Loucy (cell line): ENCODE measurements around the gene ADM5.

Source experiments
- H2AFZ ChIP-seq: fragments of 200-600 bp; sonication (generic); 2 replicates; pipeline ENCODE4 v1.6.0; 2016; ENCODE audit warnings: antibody characterized with exemption, mild to moderate bottlenecking, low read length, moderate library complexity
- H3F3A ChIP-seq: fragments of 200-600 bp; 2 replicates; pipeline ENCODE4 v1.6.0; 2016; ENCODE audit warnings: antibody characterized with exemption, low read depth, mild to moderate bottlenecking
- H3K27me3 ChIP-seq: fragments of 200-600 bp; sonication (generic); 2 replicates; pipeline ENCODE4 v1.6.1; 2014; ENCODE audit warnings: low read length, mild to moderate bottlenecking; ENCODE audit not compliant: insufficient read depth, poor library complexity, severe bottlenecking
- H3K36me3 ChIP-seq: fragments of 200-600 bp; sonication (generic); 2 replicates; pipeline ENCODE4 v1.6.1; 2016; ENCODE audit warnings: low read length; ENCODE audit not compliant: insufficient read depth
- H3K4me1 ChIP-seq: fragments of 200-600 bp; sonication (generic); 2 replicates; pipeline ENCODE4 v1.5.1; 2014; ENCODE audit warnings: low read length, mild to moderate bottlenecking; ENCODE audit not compliant: insufficient read depth, poor library complexity, severe bottlenecking
- H3K4me2 ChIP-seq: fragments of 200-600 bp; sonication (generic); 2 replicates; pipeline ENCODE4 v1.6.0; 2014; ENCODE audit warnings: antibody characterized with exemption, low read length, low read depth, mild to moderate bottlenecking; ENCODE audit not compliant: poor library complexity, severe bottlenecking
- H3K4me3 ChIP-seq: fragments of 200-600 bp; sonication (generic); 2 replicates; pipeline ENCODE4 v1.5.1; 2014; ENCODE audit warnings: low read length, mild to moderate bottlenecking, mixed read lengths; ENCODE audit not compliant: poor library complexity, severe bottlenecking
- H3K79me2 ChIP-seq: fragments of 200-600 bp; sonication (generic); 2 replicates; pipeline ENCODE4 v1.6.1; 2014; ENCODE audit warnings: low read length; ENCODE audit not compliant: insufficient read depth
- H3K9ac ChIP-seq: fragments of 200-600 bp; sonication (generic); 2 replicates; pipeline ENCODE4 v1.6.0; 2014; ENCODE audit warnings: mild to moderate bottlenecking, low read depth, low read length, moderate library complexity; ENCODE audit not compliant: poor library complexity, severe bottlenecking
- H3K9me2 ChIP-seq: fragments of 200-600 bp; sonication (generic); replicated peaks from 2 replicates; pipeline ENCODE4 v1.6.1; 2016; ENCODE audit warnings: low read depth, low read length, mixed read lengths
- H3K9me3 ChIP-seq: fragments of 200-600 bp; sonication (generic); 2 replicates; pipeline ENCODE4 v1.6.1; 2014; ENCODE audit warnings: mild to moderate bottlenecking, antibody characterized with exemption, low read length, low read depth; ENCODE audit not compliant: insufficient read depth
- H4K20me1 ChIP-seq: fragments of 200-600 bp; sonication (generic); 2 replicates; pipeline ENCODE4 v1.6.0; 2014; ENCODE audit warnings: antibody characterized with exemption, low read length, mild to moderate bottlenecking; ENCODE audit not compliant: insufficient read depth, poor library complexity, severe bottlenecking
- CTCF ChIP-seq: fragments of 200-600 bp; sonication (generic); conservative IDR thresholded peaks from 2 replicates; pipeline ENCODE4 v1.5.1; 2014; ENCODE audit warnings: mild to moderate bottlenecking, antibody characterized with exemption, low read length
- EZH2phosphoT487 ChIP-seq: fragments of 200-600 bp; IDR thresholded peaks from 2 replicates; pipeline ENCODE4 v1.6.1; 2018; ENCODE audit warnings: antibody characterized with exemption, mild to moderate bottlenecking, moderate library complexity, borderline replicate concordance

Gene ADM5

DNA sequence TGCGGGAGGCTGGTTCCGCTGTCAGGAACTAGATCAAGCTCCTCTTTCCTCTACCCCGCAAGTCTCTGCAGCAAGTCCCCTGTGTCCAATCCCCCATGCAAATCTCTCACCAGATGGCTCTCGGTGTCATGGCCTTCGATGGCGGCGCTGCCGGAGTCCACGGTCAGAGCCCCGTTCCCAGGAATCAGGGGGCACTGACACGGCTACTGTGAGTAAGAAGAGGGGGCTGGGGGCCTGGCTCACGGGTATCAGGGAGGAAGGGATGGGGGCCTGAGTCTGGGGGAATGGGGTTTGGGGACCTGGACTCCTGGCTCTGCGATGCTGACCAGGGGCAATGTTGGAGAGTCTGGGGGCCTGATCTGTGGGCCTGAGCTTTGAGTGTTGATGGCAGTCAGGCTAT lies 43.4 kb upstream of the ADM5 start:
- TF ChIP-seq CTCF (no peak), EZH2phosphoT487 (no peak)
- Histone ChIP-seq H3K79me2 (peaks cover 42% of the 10 kb centered on the region), H2AFZ (no peak overlapping the region), H3K4me3 (no peak overlapping the region), H3K9me3 (no peaks in the 10 kb centered on the region), H3K36me3 (peaks cover 9% of the 10 kb centered on the region; the same call in 1 of the 2 replicates), H3K27me3 (no peaks in the 10 kb centered on the region), H3K9ac (no peak overlapping the region), H3F3A (no peaks in the 10 kb centered on the region), H4K20me1 (peaks cover 21% of the 10 kb centered on the region), H3K4me1 (peaks cover 18% of the 10 kb centered on the region), H3K4me2 (no peak overlapping the region), H3K9me2 (no peaks in the 10 kb centered on the region)

DNA sequence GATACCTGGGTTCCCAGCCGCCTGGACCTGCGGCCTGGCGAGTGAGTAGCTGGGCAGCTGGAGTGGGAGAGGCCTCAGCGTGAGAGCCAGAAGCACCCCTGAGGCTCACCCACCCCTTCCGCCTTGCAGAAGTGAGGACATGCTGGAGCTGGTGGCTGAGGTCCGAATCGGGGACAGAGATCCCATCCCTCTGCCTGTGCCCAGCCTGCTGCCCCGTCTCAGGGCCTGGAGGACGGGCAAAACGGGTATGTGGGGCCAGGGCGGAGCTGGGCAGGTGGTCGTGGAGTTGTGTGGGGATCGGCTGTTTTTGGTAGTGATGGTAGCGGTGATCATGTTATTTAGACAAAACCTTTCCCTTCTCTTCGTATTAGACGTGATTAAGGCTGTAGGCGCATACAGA lies 42.8 kb upstream of the ADM5 start:
- peaks cover 9% of the 10 kb centered on the region; the same call in 1 of the 2 replicates for H3K36me3 ChIP-seq
- H3K4me1 ChIP-seq: peaks cover 18% of the 10 kb centered on the region
- peaks cover 21% of the 10 kb centered on the region for H4K20me1 ChIP-seq
- no peak overlapping the region for H3K4me3 ChIP-seq
- no peak overlapping the region for H3K9ac ChIP-seq
- H3K4me2 ChIP-seq: no peak overlapping the region
- no peaks in the 10 kb centered on the region for H3K9me3 ChIP-seq
- H2AFZ ChIP-seq: no peak overlapping the region
- H3K9me2 ChIP-seq: no peaks in the 10 kb centered on the region
- TF ChIP-seq CTCF: no peak
- TF ChIP-seq EZH2phosphoT487: no peak
- no peaks in the 10 kb centered on the region for H3F3A ChIP-seq
- peaks cover 42% of the 10 kb centered on the region for H3K79me2 ChIP-seq
- no peaks in the 10 kb centered on the region for H3K27me3 ChIP-seq

DNA sequence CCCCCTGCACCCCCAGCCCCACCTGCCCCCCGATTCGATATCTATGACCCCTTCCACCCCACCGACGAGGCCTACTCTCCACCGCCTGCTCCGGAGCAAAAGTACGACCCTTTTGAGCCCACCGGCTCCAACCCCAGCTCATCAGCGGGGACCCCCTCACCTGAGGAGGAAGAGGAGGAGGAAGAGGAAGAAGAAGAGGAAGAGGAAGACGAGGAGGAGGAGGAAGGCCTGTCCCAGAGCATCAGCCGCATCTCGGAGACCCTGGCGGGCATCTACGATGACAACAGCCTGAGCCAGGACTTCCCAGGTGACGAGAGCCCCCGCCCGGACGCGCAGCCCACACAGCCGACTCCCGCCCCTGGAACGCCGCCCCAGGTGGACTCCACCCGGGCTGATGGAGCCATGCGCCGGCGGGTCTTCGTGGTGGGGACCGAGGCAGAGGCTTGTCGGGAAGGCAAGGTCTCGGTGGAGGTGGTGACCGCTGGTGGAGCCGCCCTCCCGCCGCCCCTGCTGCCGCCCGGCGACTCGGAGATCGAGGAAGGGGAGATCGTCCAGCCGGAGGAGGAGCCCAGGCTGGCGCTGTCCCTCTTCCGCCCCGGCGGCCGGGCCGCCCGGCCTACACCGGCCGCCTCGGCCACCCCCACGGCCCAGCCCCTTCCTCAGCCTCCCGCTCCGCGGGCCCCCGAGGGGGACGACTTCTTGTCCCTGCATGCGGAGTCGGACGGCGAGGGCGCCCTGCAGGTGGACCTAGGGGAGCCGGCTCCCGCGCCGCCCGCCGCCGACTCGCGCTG lies 38.2 kb upstream of the ADM5 start:
- H3K27me3 ChIP-seq: no peaks in the 10 kb centered on the region
- no peaks in the 10 kb centered on the region for H3F3A ChIP-seq
- H3K4me3 ChIP-seq: no peak overlapping the region
- no peak overlapping the region for H3K4me2 ChIP-seq
- H3K9ac ChIP-seq: no peak overlapping the region
- peaks cover 39% of the 10 kb centered on the region; the same call in 1 of the 2 replicates for H3K36me3 ChIP-seq
- H3K4me1 ChIP-seq: no peaks in the 10 kb centered on the region
- peaks cover 1% of the 10 kb centered on the region; the same call in 1 of the 2 replicates for H3K79me2 ChIP-seq
- TF ChIP-seq EZH2phosphoT487 (no peak), CTCF (no peak)
- no peak overlapping the region for H2AFZ ChIP-seq
- H3K9me2 ChIP-seq: no peaks in the 10 kb centered on the region
- no peaks in the 10 kb centered on the region for H4K20me1 ChIP-seq
- H3K9me3 ChIP-seq: no peaks in the 10 kb centered on the region
